GM06990 (cell line): ENCODE data around the gene TMEM132C.

ENCODE experiments used
- DNase-seq: peaks from one replicate; pipeline ENCODE4 v3.0.0-alpha.2; 2011; ENCODE audit not compliant: insufficient read length; ENCODE audit errors: extremely low read depth
- H3K27me3 ChIP-seq: replicated peaks from 2 replicates; pipeline ENCODE4 v1.6.0; 2011; ENCODE audit warnings: low read length; ENCODE audit not compliant: control insufficient read depth, insufficient read depth
- H3K36me3 ChIP-seq: 2 replicates; pipeline ENCODE4 v1.5.1; 2011; ENCODE audit warnings: low read length; ENCODE audit not compliant: control insufficient read depth, insufficient read depth
- H3K4me3 ChIP-seq: replicated peaks from 2 replicates; pipeline ENCODE4 v1.5.1; 2011; ENCODE audit warnings: low read depth, mild to moderate bottlenecking, control low read depth, low read length
- CTCF ChIP-seq: IDR thresholded peaks from 2 replicates; pipeline ENCODE4 v1.5.1; 2011; ENCODE audit warnings: low read length, control low read depth, mild to moderate bottlenecking, inconsistent platforms; ENCODE audit not compliant: insufficient read depth, poor library complexity, severe bottlenecking

The TMEM132C gene

GRCh38 chr12:128586451-128587029 is 319.6 kb downstream of the TMEM132C start:
- H3K4me3 ChIP-seq: no peak overlapping the region
- no peak for DNase-seq
- no peaks in the 10 kb centered on the region for H3K27me3 ChIP-seq
- TF ChIP-seq CTCF: no peak
- H3K36me3 ChIP-seq: no peaks in the 10 kb centered on the region

DNA sequence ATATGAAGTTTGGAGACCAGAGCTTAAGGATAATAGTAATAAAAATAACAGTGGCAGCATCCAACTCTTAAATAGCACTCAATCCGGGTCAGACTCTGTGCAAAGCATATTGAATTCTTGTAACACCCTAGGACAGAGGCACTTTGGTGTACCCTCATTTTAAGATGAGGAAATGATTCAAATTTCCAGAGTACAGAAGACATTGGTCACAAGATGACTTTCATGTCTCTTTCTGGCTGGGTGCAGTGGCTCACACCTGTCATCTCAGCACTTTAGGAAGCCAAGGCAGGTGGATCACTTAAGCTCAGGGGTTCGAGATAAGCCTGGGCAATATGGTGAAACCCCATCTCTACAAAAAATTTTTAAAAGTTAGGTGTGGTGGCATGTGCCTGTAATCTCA is 320.9 kb downstream of the TMEM132C start:
- no peak for TF ChIP-seq CTCF
- Histone ChIP-seq H3K36me3 (no peaks in the 10 kb centered on the region), H3K4me3 (no peak overlapping the region), H3K27me3 (no peaks in the 10 kb centered on the region)
- no peak for DNase-seq

DNA sequence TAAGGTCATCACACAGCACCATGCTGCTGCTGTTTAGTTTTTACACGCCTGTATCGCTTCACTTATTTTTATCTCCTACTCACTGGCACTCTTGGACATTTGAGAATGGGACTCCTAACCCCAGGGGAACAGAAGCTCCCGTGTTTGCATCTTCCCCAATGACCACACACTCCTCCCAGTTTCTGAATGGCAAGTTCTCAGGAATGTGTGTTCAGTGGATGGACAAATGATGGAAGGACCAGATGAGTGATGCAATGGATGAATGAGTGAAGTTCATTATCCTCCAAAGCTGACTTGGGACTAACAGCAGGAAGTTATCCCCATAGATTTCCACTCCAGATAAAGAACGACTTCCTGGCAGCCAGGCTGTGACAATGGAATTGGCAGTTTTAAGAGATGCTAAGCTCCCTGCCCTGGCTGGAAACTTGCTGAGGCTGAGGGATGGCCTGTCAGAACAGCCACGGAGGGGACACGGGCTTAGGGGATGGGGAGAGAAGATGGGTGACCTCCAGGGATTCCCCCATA is 325.3 kb downstream of the TMEM132C start:
- no peak for DNase-seq
- Histone ChIP-seq H3K27me3 (no peaks in the 10 kb centered on the region), H3K4me3 (no peak overlapping the region), H3K36me3 (no peaks in the 10 kb centered on the region)
- no peak for TF ChIP-seq CTCF

GRCh38 chr12:128594521-128594920 is 327.6 kb downstream of the TMEM132C start:
- no peak for DNase-seq
- TF ChIP-seq CTCF: no peak
- no peak overlapping the region for H3K4me3 ChIP-seq
- H3K36me3 ChIP-seq: no peaks in the 10 kb centered on the region
- no peaks in the 10 kb centered on the region for H3K27me3 ChIP-seq

DNA sequence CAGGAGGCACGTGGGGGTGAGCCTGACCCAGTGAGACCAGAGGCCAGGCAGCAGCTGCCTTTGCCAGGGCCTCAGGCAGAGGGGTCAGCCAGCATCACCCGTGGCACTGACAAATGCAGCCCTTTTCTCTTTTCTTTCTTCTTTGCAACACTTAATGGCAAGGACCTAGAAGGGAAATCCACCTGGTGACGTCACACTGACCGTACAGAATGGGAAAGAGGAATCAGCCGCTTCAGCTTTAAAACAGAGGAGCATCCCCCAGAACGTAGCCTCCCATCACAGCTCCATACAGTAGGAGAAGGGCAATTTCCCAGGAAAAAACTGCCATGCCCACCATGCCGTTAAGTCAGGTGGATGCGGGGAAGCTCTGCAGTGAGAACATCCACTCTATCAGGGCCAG is 328.6 kb downstream of the TMEM132C start:
- DNase-seq: no peak
- no peaks in the 10 kb centered on the region for H3K36me3 ChIP-seq
- no peak for TF ChIP-seq CTCF
- H3K4me3 ChIP-seq: no peak overlapping the region
- H3K27me3 ChIP-seq: no peaks in the 10 kb centered on the region

- no peak for TF ChIP-seq CTCF
- Histone ChIP-seq H3K27me3 (no peaks in the 10 kb centered on the region), H3K36me3 (no peaks in the 10 kb centered on the region), H3K4me3 (no peak overlapping the region)
- no peak for DNase-seq
Observed at GRCh38 chr12:128600886-128601285, 333.9 kb downstream of the TMEM132C start.
